Activated CD4-positive, CD25-positive, alpha-beta regulatory T cell treated with anti-CD3 and anti-CD28 coated beads, Interleukin-2, amount 50 U/mL, for 72 hours (primary cell): Measurements from ENCODE around the gene NUP205.
"Not testable (repeated sequence)": the region's sequence is repeated elsewhere in the genome, so short reads cannot be mapped to it uniquely, and the experiment has no call there.

Experiments
- DNase-seq: peaks from one replicate; pipeline ENCODE4 v3.0.0; 2021

Gene NUP205

DNA sequence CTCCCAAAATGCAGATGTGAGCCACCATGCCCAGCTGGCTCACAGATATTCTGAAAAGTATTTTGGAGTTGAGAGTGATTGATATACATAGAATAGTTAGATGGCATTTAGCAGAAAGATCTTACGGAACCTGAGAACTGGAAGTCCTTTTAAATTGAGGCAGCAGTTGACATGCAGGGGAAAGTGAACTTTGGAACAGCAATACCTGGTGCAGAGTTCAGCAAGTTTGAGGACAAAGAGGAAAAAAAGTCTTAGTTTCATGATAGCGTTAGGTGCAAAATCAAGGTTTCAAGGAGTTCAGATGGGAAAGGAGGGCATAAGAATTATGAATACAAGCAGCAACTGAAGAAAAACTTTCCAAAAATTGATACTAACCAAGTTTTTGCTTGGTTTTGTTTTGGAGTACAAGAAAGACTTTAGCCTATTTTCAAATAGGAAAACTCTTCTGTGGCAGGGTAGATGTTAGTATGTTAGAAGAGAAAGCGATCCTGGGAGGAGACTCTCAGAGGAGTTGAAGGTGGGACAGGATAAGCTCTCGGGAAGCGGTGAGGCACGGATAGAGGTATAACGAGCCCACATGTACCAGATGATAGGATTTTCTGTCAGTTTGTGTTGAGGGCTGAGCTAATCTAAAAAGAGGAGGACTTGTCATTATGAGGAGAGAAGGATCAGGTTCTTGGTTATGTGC is 76.6 kb downstream of the NUP205 start:
- DNase-seq, result no peak

DNA sequence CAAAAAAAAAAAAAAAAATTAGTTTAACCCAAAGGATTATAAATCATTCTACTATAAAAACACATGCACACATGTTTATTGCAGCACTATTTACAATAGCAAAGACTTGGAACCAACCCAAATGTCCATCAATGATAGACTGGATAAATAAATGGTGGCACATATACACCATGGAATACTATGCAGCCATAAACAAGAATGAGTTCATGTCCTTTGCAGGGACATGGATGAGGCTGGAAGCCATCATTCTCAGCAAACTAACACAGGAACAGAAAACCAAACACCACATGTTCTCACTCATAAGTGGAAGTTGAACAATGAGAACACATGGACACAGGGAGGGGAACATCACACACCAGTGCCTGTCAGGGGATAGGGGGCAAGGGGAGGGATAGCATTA is 82.0 kb downstream of the NUP205 start:
- DNase-seq, result not testable (repeated sequence)

DNA sequence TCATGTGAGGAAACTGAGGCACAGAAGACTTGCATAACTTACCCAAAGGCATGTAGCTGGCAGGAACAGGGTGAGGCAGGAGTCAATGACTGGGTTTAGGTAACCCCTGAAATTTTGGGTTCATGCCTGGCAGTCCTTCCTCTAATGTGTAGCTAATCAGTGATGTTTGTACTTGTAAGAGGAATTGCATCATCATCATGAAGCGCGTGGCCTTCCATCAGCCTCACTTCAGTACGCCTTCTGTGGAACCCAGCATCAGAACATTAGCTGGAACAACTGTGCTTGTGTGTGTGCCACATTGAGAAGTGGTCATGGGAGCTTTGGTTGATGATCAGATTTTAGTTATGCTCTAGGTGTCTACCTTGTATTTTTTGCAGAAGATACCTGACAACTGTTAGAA is 86.4 kb downstream of the NUP205 start:
- DNase-seq, result no peak

DNA sequence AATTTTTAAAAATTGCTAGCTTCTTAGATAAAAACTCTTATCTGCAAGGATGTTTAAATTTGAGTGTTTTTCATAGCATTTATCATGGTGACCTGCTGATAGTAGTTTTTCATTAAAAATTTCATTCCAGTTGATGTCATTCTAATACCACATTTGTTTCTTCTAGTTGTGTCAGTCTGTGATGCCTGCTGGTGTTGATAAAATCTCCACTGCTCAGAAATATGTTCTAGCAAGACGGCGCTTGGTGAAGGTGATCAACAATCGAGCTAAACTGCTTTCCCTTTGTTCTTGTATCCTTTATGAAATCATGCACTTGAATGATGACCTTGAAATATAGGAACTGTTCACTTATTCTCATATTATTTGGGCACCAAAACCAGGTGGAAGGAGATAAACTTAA is 87.0 kb downstream of the NUP205 start:
- DNase-seq, result no peak

DNA sequence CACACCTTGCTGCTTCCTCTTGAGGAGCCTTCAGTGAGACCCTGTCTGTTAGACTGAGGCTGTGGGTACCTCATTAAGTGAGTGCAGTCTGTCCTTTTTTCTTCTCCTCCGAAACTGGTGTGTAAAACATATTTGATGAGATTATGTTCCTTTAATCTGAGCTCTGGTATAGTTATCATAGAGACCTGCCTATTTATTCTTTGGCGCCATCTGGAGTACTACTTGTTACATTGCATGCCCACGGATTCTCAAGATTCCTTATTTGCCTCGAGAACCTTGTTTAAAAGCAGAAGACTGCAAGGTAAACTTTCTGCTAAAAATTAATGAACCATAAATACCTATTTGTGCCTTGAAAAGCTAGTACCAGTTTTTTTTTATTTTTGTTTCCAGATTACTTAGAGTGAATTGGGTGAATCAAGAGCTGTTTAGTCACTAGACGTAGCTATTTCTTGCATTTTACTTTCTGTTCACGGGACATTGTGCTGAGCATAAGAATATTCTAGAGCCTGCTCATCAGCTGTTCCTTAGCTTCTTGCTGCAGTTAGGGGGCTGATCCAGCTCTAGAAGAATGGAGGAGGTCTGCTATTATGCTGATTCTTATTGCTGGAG is 87.7 kb downstream of the NUP205 start:
- DNase-seq, result no peak

DNA sequence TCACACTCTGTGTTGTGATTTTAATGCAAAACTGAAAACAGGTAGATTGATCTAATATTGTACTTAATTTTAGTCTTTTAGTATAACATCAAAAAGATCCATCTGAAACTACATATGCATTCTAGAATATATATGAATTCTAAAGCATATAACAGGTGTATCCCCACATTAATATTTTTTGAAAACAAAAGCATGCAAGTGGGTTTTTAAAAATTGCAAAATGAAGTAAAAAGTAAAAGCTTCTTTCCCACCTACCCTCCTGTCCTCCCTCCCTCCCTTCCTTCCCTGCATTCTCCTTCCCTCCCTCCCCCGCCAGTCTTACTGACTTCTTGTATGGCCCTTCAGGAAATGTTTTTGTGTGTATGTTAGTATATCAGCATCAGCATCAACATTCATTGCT is 90.0 kb downstream of the NUP205 start:
- DNase-seq, result no peak

DNA sequence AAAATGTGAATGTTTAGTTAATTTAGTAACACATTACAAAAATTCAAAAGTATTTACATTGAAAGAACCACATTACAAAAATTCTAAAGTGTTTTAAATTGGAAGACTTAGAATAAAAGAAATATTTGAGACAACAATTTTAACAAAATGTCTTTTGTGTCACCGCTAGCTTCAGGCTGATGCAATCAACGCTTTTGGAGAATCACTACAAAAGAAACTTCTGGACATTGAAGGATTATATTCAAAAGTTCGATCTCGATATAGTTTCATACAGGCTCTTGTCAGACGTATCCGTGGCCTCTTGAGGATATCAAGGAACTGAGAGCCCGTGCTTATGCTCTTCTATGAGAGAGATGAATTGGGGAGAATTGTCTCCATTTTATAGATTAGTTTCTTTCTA is 90.5 kb downstream of the NUP205 start:
- DNase-seq, result no peak

DNA sequence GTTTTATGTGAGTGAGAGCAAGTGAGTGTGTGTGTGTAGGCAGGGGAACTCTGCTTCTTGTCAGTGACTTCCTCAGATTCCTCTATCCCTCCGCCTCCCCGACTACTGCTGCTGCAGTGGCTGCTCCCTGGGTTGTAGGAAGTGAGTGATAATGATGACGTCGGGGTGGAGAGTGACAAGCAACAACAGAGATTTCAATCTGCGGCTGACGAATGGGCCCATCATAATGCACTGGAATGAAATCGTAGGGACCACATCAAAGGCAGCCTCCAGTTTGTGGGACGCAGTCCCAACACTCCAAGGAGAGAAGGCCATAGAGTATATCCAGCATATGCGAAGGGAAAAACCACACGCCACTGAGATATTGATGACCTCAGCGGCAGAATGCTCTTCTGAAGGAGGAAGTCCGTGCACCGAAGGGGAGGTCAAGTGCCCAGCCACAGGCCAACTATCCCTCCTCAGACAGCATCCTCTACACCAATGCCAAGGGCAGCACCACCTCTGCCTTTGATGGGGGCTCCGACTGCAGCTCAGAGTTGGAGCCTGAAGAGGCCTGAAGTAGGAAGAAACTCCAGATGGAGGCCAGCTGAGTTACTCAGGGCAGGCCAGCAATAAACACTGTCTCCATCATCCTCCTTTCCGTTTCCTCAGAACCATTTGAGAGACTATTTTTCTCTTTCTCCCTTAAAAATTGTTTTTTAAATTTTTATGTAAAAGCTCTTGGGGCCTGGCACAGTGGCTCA is 93.3 kb downstream of the NUP205 start:
- no peak for DNase-seq

DNA sequence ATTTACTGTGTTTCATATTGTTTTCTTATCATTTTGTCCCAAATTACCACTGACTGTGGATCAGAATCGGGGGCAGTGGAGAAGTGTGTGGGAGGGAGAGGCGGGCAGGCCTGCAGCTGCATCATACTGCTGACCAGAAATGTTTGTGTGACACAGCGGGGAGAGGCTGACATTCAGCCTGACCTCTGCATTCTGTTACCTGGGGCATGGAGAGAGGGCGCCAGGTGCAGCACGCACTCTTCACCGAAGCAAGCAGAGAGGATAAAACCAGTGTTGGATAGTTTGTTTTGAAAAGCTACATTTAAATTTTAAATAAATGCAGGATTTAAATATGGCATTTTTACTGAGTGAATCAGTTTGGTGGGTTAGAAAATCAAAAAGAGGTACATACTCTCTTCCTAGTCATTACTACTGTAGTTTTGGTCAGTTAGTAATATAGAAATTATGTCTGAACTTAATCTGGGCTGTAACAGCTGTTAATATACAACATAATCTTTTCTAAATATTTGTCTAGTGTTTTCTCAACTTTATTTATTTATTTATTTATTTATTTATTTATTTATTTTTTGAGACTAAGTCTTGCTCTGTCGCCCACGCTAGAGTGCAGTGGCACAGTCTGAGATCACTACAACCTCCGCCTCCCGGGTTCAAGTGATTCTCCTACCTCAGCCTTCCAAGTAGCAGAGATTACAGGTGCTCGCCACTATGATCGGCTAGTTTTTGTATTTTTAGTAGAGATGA is 95.8 kb downstream of the NUP205 start:
- no peak for DNase-seq

- DNase-seq, result no peak
These were observed 100.8 kb downstream of the NUP205 start for GRCh38 chr7:135658564-135658963.

GRCh38 chr7:135659159-135659846 is 101.6 kb downstream of the NUP205 start:
- DNase-seq, result no peak

DNA sequence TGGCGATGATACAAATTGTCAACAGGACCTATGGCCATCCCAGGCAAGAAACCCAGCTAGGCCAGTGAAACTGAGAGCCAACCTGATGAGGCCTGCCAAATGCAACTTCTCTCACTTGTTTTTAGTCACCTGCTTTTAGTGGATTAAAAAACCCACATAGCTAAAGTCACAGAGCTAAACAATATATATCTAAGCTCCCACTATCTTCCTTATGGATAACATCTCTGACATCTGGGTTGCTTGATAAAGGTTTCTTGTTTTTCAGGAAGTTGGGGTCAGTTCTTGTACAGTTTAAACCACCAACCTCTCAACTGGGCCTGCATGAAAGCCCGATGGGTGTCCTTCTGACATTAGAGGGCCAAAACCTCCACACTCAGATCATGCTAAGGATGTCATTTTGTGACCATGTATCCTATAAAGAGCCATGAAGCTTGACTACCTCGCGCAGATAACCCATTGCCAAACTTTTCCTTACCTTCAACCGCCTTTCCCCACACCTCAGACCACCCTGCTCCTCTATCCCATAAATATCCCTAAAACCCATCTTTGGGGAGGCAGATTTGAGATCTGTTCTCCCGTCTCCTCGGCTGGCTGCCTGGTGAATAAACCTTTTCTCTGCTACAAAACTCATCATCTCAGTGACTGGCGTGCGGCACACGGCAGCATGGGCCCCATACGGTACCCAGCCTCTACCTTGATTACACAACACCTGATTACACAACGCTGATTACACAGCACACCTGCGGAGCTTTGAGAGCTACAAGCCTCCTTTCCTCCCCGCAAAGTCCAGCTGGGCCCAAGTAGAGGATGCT is 103.8 kb downstream of the NUP205 start:
- no peak for DNase-seq

- DNase-seq, result no peak
These were observed 104.3 kb downstream of the NUP205 start for GRCh38 chr7:135662123-135662372.

DNA sequence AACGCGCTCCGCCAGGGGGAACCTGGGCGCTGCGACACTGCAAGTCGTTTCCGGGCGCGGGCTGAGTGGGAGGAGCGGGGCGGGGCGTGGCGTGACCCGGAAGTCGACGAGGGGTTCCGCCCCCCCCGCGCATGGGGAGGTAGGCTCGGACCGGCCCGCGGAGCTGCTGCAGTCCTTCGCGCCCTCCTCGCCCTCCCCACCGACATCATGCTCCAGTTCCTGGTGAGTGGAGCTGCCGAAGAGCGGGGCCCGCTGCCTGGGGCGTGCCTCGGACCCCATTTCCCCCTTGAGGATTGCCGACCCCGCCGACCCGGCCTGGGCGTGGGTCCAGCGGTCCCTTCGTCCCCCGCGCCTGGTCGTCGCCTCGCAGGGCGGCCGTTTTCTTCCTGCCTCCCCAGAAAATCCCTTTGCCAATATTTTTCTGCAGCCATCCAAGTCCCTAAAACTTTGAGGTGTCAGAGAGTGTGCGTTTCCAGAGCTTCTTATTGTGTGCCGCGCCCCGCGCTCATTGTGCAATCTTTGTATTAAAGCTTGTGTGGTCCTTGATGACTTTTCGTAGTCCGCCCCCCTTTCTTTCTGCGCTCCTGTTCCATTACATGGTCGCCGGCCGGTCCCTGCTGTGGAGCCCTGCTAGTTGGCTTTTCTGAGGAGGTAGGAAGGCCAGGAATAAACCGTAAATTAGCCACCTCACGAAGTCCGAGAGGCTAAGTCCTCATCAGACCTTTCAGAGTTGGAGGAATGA is 104.8 kb downstream of the NUP205 start, which contains the start of gene STMP1:
TSS of gene STMP1 (plus strand) at position 142 of the 742 bp plus-strand sequence.
- DNase-seq, result peak; percentile 98

DNA sequence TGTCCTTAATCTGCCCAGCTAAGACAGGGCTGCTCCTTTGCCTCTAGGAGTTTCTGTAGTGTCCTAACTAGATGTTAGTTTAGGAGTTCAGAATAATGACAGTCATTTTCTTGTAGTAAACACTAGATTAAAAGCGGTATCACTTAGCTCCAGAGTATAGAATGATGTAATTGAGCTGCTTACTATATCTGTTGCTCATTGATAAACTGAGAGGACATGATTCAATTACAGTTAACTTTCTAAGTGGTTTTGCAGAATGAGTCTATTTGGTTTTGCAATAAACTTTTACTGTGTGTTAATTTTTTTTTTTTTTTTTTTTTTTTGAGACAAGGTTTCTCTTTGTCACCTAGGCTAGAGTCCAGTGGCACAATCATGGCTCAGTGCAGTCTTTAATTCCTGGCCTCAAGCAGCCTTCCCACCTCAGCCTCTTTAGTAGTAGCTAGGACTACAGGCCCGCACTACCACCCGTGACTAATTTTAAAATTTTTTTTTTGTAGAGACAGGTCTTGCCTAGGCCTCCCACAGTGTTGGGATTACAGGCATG is 106.4 kb downstream of the NUP205 start:
- DNase-seq, result no peak

GRCh38 chr7:135665042-135665441 is 107.3 kb downstream of the NUP205 start:
- no peak for DNase-seq

- no peak for DNase-seq
These were observed 108.4 kb downstream of the NUP205 start for GRCh38 chr7:135666156-135666555.

GRCh38 chr7:135666846-135667245 is 109.1 kb downstream of the NUP205 start:
- no peak for DNase-seq

DNA sequence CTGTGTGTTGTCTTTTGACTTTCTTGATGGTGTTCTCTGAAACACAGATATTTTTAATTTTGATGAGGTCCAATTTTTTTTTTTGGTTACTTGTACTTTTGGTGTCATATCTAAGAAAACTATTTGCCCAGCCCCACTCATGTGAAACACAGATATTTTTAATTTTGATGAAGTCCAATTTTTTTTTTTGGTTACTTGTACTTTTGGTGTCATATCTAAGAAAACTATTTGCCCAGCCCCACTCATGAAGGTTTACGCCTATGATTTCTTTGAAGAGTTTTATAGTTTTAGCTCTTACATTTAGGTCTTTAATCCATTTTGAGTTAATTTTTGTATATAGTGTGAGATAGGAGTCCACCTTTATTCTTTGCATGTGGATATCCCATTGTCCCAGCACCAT is 109.9 kb downstream of the NUP205 start:
- not testable (repeated sequence) for DNase-seq

DNA sequence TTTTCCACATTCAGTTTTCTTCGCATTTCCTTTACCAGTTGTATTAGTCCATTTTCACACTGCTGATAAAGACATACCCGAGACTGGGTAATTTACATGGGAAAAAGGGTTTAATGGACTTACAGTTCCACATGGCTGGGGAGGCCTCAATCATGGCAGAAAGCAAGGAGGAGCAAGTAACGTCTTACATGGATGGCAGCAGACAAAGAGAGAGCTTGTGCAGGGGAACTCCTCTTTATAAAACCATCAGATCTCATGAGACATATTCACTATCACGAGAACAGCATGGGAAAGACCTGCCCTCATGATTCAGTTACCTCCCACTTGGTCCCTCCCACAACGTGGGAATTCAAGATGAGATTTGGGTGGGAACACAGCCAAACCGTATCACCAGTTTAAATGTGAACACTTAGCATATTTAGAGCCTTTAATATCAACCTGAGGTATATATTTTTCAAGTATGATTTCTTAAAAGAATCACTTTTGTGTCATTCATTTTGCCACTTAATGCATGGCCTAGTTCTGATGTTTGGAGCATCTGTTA is 111.2 kb downstream of the NUP205 start:
- not testable (repeated sequence) for DNase-seq

GRCh38 chr7:135669774-135670173 is 112.1 kb downstream of the NUP205 start:
- DNase-seq, result no peak
